ENCODE data around the gene THOP1.

The THOP1 gene

GRCh38 chr19:2803486-2804155, 18.3 kb downstream of the THOP1 start:
- Histone ChIP-seq H3K9ac (ENCODE audit: low read depth in 1 of 2, low read length in 2 of 2) (no peak overlapping the region), H3K27me3 (ENCODE audit: control insufficient read depth in 2 of 2, insufficient read depth in 2 of 2, low read length in 2 of 2) (no peaks in the 10 kb centered on the region), H3K27ac (ENCODE audit: low read depth in 2 of 2, low read length in 2 of 2) (no peak overlapping the region), H3K9me3 (ENCODE audit: control insufficient read depth in 2 of 2, low read length in 2 of 2) (no peaks in the 10 kb centered on the region), H3K36me3 (ENCODE audit: control insufficient read depth in 2 of 2, insufficient read depth in 2 of 2, low read length in 2 of 2) (peaks cover 13 to 20% of the 10 kb centered on the region in 2 donors), H3K4me3 (ENCODE audit: low read length in 2 of 2) (no peak overlapping the region), H3K4me1 (ENCODE audit: control insufficient read depth in 2 of 2, insufficient read depth in 2 of 2, low read length in 2 of 2) (no peaks in the 10 kb centered on the region)

GRCh38 chr19:2804156-2805004, 19.1 kb downstream of the THOP1 start:
- H3K4me1 ChIP-seq (ENCODE audit: control insufficient read depth in 2 of 2, insufficient read depth in 2 of 2, low read length in 2 of 2), result no peaks in the 10 kb centered on the region
- peaks cover 18 to 27% of the 10 kb centered on the region in 2 donors for H3K36me3 ChIP-seq (ENCODE audit: control insufficient read depth in 2 of 2, insufficient read depth in 2 of 2, low read length in 2 of 2)
- H3K4me3 ChIP-seq (ENCODE audit: low read length in 2 of 2), result no peak overlapping the region
- H3K9ac ChIP-seq (ENCODE audit: low read depth in 1 of 2, low read length in 2 of 2), result no peak overlapping the region
- no peaks in the 10 kb centered on the region for H3K9me3 ChIP-seq (ENCODE audit: control insufficient read depth in 2 of 2, low read length in 2 of 2)
- no peak overlapping the region for H3K27ac ChIP-seq (ENCODE audit: low read depth in 2 of 2, low read length in 2 of 2)
- no peaks in the 10 kb centered on the region for H3K27me3 ChIP-seq (ENCODE audit: control insufficient read depth in 2 of 2, insufficient read depth in 2 of 2, low read length in 2 of 2)

GRCh38 chr19:2805261-2805900, 20.1 kb downstream of the THOP1 start:
- Histone ChIP-seq H3K36me3 (ENCODE audit: control insufficient read depth in 2 of 2, insufficient read depth in 2 of 2, low read length in 2 of 2) (peaks cover 21 to 31% of the 10 kb centered on the region in 2 donors), H3K27ac (ENCODE audit: low read depth in 2 of 2, low read length in 2 of 2) (no peak overlapping the region), H3K27me3 (ENCODE audit: control insufficient read depth in 2 of 2, insufficient read depth in 2 of 2, low read length in 2 of 2) (no peaks in the 10 kb centered on the region), H3K9me3 (ENCODE audit: control insufficient read depth in 2 of 2, low read length in 2 of 2) (no peaks in the 10 kb centered on the region), H3K4me1 (ENCODE audit: control insufficient read depth in 2 of 2, insufficient read depth in 2 of 2, low read length in 2 of 2) (no peaks in the 10 kb centered on the region), H3K9ac (ENCODE audit: low read depth in 1 of 2, low read length in 2 of 2) (no peak overlapping the region), H3K4me3 (ENCODE audit: low read length in 2 of 2) (no peak overlapping the region)

- Histone ChIP-seq H3K27ac (ENCODE audit: low read depth in 2 of 2, low read length in 2 of 2) (no peak overlapping the region), H3K36me3 (ENCODE audit: control insufficient read depth in 2 of 2, insufficient read depth in 2 of 2, low read length in 2 of 2) (peaks cover 18 to 32% of the 10 kb centered on the region in 2 donors)
Observed at GRCh38 chr19:2805991-2806649, 20.8 kb downstream of the THOP1 start.

GRCh38 chr19:2806736-2807378, 21.6 kb downstream of the THOP1 start:
- Histone ChIP-seq H3K4me3 (ENCODE audit: low read length in 2 of 2) (no peak overlapping the region), H3K4me1 (ENCODE audit: control insufficient read depth in 2 of 2, insufficient read depth in 2 of 2, low read length in 2 of 2) (peaks cover 8 to 12% of the 10 kb centered on the region in 2 donors), H3K27me3 (ENCODE audit: control insufficient read depth in 2 of 2, insufficient read depth in 2 of 2, low read length in 2 of 2) (no peaks in the 10 kb centered on the region), H3K9ac (ENCODE audit: low read depth in 1 of 2, low read length in 2 of 2) (no peak overlapping the region), H3K27ac (ENCODE audit: low read depth in 2 of 2, low read length in 2 of 2) (no peak overlapping the region), H3K9me3 (ENCODE audit: control insufficient read depth in 2 of 2, low read length in 2 of 2) (no peaks in the 10 kb centered on the region), H3K36me3 (ENCODE audit: control insufficient read depth in 2 of 2, insufficient read depth in 2 of 2, low read length in 2 of 2) (peaks cover 18 to 31% of the 10 kb centered on the region in 2 donors)

More at GRCh38 chr19:2805991-2806649, 20.8 kb downstream of the THOP1 start:
- no peak overlapping the region for H3K9ac ChIP-seq (ENCODE audit: low read depth in 1 of 2, low read length in 2 of 2)
- no peak overlapping the region for H3K4me3 ChIP-seq (ENCODE audit: low read length in 2 of 2)
- H3K9me3 ChIP-seq (ENCODE audit: control insufficient read depth in 2 of 2, low read length in 2 of 2), result no peaks in the 10 kb centered on the region
- peaks cover 5% of the 10 kb centered on the region in 2 donors for H3K4me1 ChIP-seq (ENCODE audit: control insufficient read depth in 2 of 2, insufficient read depth in 2 of 2, low read length in 2 of 2)
- H3K27me3 ChIP-seq (ENCODE audit: control insufficient read depth in 2 of 2, insufficient read depth in 2 of 2, low read length in 2 of 2), result no peaks in the 10 kb centered on the region

GRCh38 chr19:2807379-2808128, 22.3 kb downstream of the THOP1 start:
- no peaks in the 10 kb centered on the region for H3K9me3 ChIP-seq (ENCODE audit: control insufficient read depth in 2 of 2, low read length in 2 of 2)
- H3K36me3 ChIP-seq (ENCODE audit: control insufficient read depth in 2 of 2, insufficient read depth in 2 of 2, low read length in 2 of 2), result peaks cover 17 to 31% of the 10 kb centered on the region in 2 donors
- H3K4me1 ChIP-seq (ENCODE audit: control insufficient read depth in 2 of 2, insufficient read depth in 2 of 2, low read length in 2 of 2), result peaks cover 15 to 19% of the 10 kb centered on the region in 2 donors
- H3K9ac ChIP-seq (ENCODE audit: low read depth in 1 of 2, low read length in 2 of 2), result no peak overlapping the region
- H3K27ac ChIP-seq (ENCODE audit: low read depth in 2 of 2, low read length in 2 of 2), result no peak overlapping the region
- H3K4me3 ChIP-seq (ENCODE audit: low read length in 2 of 2), result no peak overlapping the region
- no peaks in the 10 kb centered on the region for H3K27me3 ChIP-seq (ENCODE audit: control insufficient read depth in 2 of 2, insufficient read depth in 2 of 2, low read length in 2 of 2)

- H3K36me3 ChIP-seq (ENCODE audit: control insufficient read depth in 2 of 2, insufficient read depth in 2 of 2, low read length in 2 of 2), result peaks cover 15 to 31% of the 10 kb centered on the region in 2 donors
- H3K27ac ChIP-seq (ENCODE audit: low read depth in 2 of 2, low read length in 2 of 2), result no peak overlapping the region
Observed at GRCh38 chr19:2808129-2808941, 23.0 kb downstream of the THOP1 start.

GRCh38 chr19:2809387-2810140, 24.3 kb downstream of the THOP1 start:
- Histone ChIP-seq H3K4me3 (ENCODE audit: low read length in 2 of 2) (no peak overlapping the region), H3K4me1 (ENCODE audit: control insufficient read depth in 2 of 2, insufficient read depth in 2 of 2, low read length in 2 of 2) (peaks cover 16 to 23% of the 10 kb centered on the region in 2 donors), H3K9ac (ENCODE audit: low read depth in 1 of 2, low read length in 2 of 2) (no peak overlapping the region), H3K27me3 (ENCODE audit: control insufficient read depth in 2 of 2, insufficient read depth in 2 of 2, low read length in 2 of 2) (no peaks in the 10 kb centered on the region), H3K27ac (ENCODE audit: low read depth in 2 of 2, low read length in 2 of 2) (no peak overlapping the region), H3K9me3 (ENCODE audit: control insufficient read depth in 2 of 2, low read length in 2 of 2) (no peaks in the 10 kb centered on the region), H3K36me3 (ENCODE audit: control insufficient read depth in 2 of 2, insufficient read depth in 2 of 2, low read length in 2 of 2) (peaks cover 20 to 31% of the 10 kb centered on the region in 2 donors)

More at GRCh38 chr19:2808129-2808941, 23.0 kb downstream of the THOP1 start:
- Histone ChIP-seq H3K9me3 (ENCODE audit: control insufficient read depth in 2 of 2, low read length in 2 of 2) (no peaks in the 10 kb centered on the region), H3K4me1 (ENCODE audit: control insufficient read depth in 2 of 2, insufficient read depth in 2 of 2, low read length in 2 of 2) (peaks cover 16 to 23% of the 10 kb centered on the region in 2 donors), H3K27me3 (ENCODE audit: control insufficient read depth in 2 of 2, insufficient read depth in 2 of 2, low read length in 2 of 2) (no peaks in the 10 kb centered on the region), H3K4me3 (ENCODE audit: low read length in 2 of 2) (no peak overlapping the region), H3K9ac (ENCODE audit: low read depth in 1 of 2, low read length in 2 of 2) (no peak overlapping the region)

All from mucosa of rectum (tissue), 2 donors.